GM12873 (cell line): Measurements from ENCODE around the gene ADAP1.

Experiments used
- TF ChIP-seq, protein P1 (sequence below): IDR thresholded peaks from 2 replicates; pipeline ENCODE4 v1.5.1; 2012; ENCODE audit warnings: low read depth, mild to moderate bottlenecking, moderate library complexity, low read length, control low read depth; ENCODE audit not compliant: insufficient read depth; ENCODE audit errors: missing control alignments

ADAP1 gene

GRCh38 chr7:904847-905246 lies 49.6 kb downstream of the ADAP1 start:
- TF ChIP-seq, protein P1, sequence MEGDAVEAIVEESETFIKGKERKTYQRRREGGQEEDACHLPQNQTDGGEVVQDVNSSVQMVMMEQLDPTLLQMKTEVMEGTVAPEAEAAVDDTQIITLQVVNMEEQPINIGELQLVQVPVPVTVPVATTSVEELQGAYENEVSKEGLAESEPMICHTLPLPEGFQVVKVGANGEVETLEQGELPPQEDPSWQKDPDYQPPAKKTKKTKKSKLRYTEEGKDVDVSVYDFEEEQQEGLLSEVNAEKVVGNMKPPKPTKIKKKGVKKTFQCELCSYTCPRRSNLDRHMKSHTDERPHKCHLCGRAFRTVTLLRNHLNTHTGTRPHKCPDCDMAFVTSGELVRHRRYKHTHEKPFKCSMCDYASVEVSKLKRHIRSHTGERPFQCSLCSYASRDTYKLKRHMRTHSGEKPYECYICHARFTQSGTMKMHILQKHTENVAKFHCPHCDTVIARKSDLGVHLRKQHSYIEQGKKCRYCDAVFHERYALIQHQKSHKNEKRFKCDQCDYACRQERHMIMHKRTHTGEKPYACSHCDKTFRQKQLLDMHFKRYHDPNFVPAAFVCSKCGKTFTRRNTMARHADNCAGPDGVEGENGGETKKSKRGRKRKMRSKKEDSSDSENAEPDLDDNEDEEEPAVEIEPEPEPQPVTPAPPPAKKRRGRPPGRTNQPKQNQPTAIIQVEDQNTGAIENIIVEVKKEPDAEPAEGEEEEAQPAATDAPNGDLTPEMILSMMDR, result no peak

GRCh38 chr7:903921-904755 lies 50.3 kb downstream of the ADAP1 start:
- TF ChIP-seq, protein P1, result no peak

- TF ChIP-seq, protein P1, result no peak
Observed at GRCh38 chr7:902996-903395, 51.5 kb downstream of the ADAP1 start.

GRCh38 chr7:901388-902154 lies 52.9 kb downstream of the ADAP1 start:
- TF ChIP-seq, protein P1, result no peak

GRCh38 chr7:901041-901387 lies 53.5 kb downstream of the ADAP1 start:
- TF ChIP-seq, protein P1, result no peak

DNA sequence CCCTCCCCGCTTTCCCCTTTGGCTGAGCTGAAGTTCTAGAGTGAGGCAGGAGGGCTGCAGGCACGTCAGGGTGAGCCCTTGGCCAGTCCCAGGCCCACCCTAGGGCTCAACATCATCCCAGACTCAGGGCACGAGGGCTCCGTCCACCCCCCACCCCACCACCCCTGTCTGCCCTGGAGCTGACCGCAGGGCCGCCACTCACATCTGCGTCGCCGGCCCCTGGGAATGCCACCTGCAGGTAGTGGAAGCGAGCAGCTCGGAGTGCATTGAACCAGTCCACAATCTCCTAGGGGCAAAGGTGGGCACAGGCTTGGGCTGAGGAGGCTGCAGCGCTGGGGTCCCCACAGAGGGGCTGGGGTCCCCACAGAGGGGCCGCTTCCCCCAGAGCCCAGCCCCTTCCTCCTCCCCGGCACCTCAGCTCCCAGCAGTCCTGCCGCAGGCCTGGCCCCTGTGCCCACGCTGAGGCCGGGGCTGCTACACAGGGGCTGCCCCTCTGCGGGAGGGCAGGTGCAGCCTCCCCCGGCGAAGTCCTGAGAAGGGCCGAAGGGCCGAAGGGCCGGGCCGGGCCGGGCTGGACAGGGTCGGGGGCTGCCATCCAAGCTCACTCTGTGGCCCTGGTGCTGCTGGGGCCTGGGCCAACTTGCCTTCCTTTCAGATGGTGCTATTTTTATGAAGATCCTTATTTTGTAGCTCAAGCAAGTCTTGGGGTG lies 54.0 kb downstream of the ADAP1 start:
- TF ChIP-seq, protein P1, result no peak

- TF ChIP-seq, protein P1, result no peak
Observed at GRCh38 chr7:899806-900205, 54.7 kb downstream of the ADAP1 start.
